WTC11 (cell line): ENCODE measurements around the gene CRACR2A.

ENCODE experiments used
- HMGA2 ChIP-seq: fragments of 250-450 bp; sonication (Bioruptor Pico); IDR thresholded peaks from 2 replicates; pipeline ENCODE4 v1.4.0; 2021; ENCODE audit warnings: mild to moderate bottlenecking, moderate library complexity
- NFYB ChIP-seq: sonication (generic); formaldehyde crosslinking; conservative IDR thresholded peaks from 2 replicates; pipeline ENCODE4 v1.8.0; 2022; ENCODE audit warnings: low read depth, missing genetic modification reagents
- RELA ChIP-seq: sonication (generic); formaldehyde crosslinking; IDR thresholded peaks from 2 replicates; pipeline ENCODE4 v1.8.1; 2022; ENCODE audit warnings: missing genetic modification reagents, mild to moderate bottlenecking, borderline replicate concordance
- SMAD3 ChIP-seq: sonication (generic); formaldehyde crosslinking; IDR thresholded peaks from 2 replicates; pipeline ENCODE4 v1.8.0; 2022; ENCODE audit warnings: missing genetic modification reagents, mild to moderate bottlenecking, borderline replicate concordance
- TCF7 ChIP-seq: sonication (generic); formaldehyde crosslinking; IDR thresholded peaks from 2 replicates; pipeline ENCODE4 v1.8.0; 2022; ENCODE audit warnings: mild to moderate bottlenecking, low read depth, missing genetic modification reagents, moderate library complexity
- ZNF317 ChIP-seq: sonication (generic); formaldehyde crosslinking; IDR thresholded peaks from 2 replicates; pipeline ENCODE4 v1.8.1; 2023; ENCODE audit warnings: low read depth, mild to moderate bottlenecking, moderate library complexity, missing genetic modification reagents, borderline replicate concordance
- TF ChIP-seq, protein P1 (sequence below): fragments of 200-600 bp; IDR thresholded peaks from 2 replicates; pipeline ENCODE4 v1.8.0; 2022; ENCODE audit warnings: antibody characterized with exemption
- TF ChIP-seq, protein P2 (sequence below): sonication (generic); formaldehyde crosslinking; IDR thresholded peaks from 2 replicates; pipeline ENCODE4 v1.8.0; 2022; ENCODE audit warnings: missing genetic modification reagents
- TF ChIP-seq, protein P3 (sequence below): fragments of 250-450 bp; sonication (Bioruptor Pico); IDR thresholded peaks from 2 replicates; pipeline ENCODE4 v2.1.2; 2022; ENCODE audit warnings: mild to moderate bottlenecking, moderate library complexity
- TF ChIP-seq, protein P4 (sequence below): sonication (generic); formaldehyde crosslinking; IDR thresholded peaks from 2 replicates; pipeline ENCODE4 v1.8.1; 2022; ENCODE audit warnings: mild to moderate bottlenecking, moderate library complexity, missing genetic modification reagents
- TF ChIP-seq, protein P5 (sequence below): sonication (generic); formaldehyde crosslinking; IDR thresholded peaks from 2 replicates; pipeline ENCODE4 v1.8.1; 2023; ENCODE audit warnings: mild to moderate bottlenecking, moderate library complexity, missing genetic modification reagents
- TF ChIP-seq, protein P6 (sequence below): sonication (generic); formaldehyde crosslinking; IDR thresholded peaks from 2 replicates; pipeline ENCODE4 v1.8.0; 2022; ENCODE audit warnings: mild to moderate bottlenecking, missing genetic modification reagents

DNA sequence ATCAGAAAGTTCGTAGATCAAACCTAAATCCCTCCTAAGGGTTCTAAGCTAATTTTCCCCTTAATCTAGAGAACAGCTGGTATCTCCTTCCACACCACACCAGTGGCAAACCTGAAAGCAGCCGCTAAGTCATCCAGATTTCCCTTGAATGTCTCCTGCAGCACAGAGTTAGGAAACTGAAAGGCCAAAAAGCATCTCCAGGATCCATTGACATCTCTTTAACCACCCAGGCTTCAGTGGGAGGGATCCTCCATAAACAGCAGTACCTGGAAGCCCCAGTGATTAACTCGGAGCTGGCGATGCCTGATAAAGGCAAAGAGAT is 47.6 kb downstream of the CRACR2A start:
- TF ChIP-seq, protein P1, sequence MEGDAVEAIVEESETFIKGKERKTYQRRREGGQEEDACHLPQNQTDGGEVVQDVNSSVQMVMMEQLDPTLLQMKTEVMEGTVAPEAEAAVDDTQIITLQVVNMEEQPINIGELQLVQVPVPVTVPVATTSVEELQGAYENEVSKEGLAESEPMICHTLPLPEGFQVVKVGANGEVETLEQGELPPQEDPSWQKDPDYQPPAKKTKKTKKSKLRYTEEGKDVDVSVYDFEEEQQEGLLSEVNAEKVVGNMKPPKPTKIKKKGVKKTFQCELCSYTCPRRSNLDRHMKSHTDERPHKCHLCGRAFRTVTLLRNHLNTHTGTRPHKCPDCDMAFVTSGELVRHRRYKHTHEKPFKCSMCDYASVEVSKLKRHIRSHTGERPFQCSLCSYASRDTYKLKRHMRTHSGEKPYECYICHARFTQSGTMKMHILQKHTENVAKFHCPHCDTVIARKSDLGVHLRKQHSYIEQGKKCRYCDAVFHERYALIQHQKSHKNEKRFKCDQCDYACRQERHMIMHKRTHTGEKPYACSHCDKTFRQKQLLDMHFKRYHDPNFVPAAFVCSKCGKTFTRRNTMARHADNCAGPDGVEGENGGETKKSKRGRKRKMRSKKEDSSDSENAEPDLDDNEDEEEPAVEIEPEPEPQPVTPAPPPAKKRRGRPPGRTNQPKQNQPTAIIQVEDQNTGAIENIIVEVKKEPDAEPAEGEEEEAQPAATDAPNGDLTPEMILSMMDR = no peak
- TF ChIP-seq NFYB (CRISPR knock-in tag) = no peak
- TF ChIP-seq HMGA2 (CRISPR knock-in tag) = no peak
- no peak for TF ChIP-seq ZNF317 (CRISPR knock-in tag)
- TF ChIP-seq, protein P2, sequence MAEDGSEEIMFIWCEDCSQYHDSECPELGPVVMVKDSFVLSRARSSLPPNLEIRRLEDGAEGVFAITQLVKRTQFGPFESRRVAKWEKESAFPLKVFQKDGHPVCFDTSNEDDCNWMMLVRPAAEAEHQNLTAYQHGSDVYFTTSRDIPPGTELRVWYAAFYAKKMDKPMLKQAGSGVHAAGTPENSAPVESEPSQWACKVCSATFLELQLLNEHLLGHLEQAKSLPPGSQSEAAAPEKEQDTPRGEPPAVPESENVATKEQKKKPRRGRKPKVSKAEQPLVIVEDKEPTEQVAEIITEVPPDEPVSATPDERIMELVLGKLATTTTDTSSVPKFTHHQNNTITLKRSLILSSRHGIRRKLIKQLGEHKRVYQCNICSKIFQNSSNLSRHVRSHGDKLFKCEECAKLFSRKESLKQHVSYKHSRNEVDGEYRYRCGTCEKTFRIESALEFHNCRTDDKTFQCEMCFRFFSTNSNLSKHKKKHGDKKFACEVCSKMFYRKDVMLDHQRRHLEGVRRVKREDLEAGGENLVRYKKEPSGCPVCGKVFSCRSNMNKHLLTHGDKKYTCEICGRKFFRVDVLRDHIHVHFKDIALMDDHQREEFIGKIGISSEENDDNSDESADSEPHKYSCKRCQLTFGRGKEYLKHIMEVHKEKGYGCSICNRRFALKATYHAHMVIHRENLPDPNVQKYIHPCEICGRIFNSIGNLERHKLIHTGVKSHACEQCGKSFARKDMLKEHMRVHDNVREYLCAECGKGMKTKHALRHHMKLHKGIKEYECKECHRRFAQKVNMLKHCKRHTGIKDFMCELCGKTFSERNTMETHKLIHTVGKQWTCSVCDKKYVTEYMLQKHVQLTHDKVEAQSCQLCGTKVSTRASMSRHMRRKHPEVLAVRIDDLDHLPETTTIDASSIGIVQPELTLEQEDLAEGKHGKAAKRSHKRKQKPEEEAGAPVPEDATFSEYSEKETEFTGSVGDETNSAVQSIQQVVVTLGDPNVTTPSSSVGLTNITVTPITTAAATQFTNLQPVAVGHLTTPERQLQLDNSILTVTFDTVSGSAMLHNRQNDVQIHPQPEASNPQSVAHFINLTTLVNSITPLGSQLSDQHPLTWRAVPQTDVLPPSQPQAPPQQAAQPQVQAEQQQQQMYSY = no peak
- no peak for TF ChIP-seq SMAD3 (CRISPR knock-in tag)
- TF ChIP-seq, protein P3, sequence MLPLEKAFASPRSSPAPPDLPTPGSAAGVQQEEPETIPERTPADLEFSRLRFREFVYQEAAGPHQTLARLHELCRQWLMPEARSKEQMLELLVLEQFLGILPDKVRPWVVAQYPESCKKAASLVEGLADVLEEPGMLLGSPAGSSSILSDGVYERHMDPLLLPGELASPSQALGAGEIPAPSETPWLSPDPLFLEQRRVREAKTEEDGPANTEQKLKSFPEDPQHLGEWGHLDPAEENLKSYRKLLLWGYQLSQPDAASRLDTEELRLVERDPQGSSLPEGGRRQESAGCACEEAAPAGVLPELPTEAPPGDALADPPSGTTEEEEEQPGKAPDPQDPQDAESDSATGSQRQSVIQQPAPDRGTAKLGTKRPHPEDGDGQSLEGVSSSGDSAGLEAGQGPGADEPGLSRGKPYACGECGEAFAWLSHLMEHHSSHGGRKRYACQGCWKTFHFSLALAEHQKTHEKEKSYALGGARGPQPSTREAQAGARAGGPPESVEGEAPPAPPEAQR (CRISPR knock-in tag) = no peak
- TF ChIP-seq, protein P4, sequence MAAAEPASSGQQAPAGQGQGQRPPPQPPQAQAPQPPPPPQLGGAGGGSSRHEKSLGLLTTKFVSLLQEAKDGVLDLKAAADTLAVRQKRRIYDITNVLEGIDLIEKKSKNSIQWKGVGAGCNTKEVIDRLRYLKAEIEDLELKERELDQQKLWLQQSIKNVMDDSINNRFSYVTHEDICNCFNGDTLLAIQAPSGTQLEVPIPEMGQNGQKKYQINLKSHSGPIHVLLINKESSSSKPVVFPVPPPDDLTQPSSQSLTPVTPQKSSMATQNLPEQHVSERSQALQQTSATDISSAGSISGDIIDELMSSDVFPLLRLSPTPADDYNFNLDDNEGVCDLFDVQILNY = no peak
- TF ChIP-seq, protein P5, sequence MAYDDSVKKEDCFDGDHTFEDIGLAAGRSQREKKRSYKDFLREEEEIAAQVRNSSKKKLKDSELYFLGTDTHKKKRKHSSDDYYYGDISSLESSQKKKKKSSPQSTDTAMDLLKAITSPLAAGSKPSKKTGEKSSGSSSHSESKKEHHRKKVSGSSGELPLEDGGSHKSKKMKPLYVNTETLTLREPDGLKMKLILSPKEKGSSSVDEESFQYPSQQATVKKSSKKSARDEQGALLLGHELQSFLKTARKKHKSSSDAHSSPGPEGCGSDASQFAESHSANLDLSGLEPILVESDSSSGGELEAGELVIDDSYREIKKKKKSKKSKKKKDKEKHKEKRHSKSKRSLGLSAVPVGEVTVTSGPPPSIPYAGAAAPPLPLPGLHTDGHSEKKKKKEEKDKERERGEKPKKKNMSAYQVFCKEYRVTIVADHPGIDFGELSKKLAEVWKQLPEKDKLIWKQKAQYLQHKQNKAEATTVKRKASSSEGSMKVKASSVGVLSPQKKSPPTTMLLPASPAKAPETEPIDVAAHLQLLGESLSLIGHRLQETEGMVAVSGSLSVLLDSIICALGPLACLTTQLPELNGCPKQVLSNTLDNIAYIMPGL (CRISPR knock-in tag) = no peak
- TF ChIP-seq, protein P6, sequence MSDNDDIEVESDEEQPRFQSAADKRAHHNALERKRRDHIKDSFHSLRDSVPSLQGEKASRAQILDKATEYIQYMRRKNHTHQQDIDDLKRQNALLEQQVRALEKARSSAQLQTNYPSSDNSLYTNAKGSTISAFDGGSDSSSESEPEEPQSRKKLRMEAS (CRISPR knock-in tag) = no peak
- TF ChIP-seq TCF7 = no peak
- no peak for TF ChIP-seq RELA (CRISPR knock-in tag)
